ENCODE data around the gene SNX9. TPM values are rescaled to one million over a fixed set of nuclear protein-coding genes. Genes with fewer than 3 reads are reported as not detected.

The SNX9 gene
- total and polyA plus RNA-seq, 2 of the 8 experiments (the other 6 are each of a cell fraction or from before 2014, with no cell fraction given) = 11.8 to 23.2 TPM

DNA sequence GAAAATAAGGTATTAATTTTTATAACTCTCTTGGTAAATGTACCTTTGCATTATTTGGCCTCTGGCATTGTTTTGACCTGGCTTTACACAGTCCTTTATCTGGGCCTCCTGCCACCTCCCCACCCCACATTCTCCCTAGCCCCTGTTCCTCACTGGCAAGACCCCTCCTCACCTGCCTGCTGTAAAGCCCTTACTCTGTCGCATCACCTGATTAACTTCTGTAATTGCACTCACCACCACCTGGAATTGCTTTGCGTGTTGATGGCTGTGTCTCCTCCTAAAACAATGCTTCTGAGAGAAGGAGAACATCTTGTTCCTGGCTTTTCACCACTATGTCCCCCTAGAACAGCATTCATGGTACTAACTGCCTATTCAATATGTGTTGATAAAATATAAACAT is 24.8 kb downstream of the SNX9 start:
- CTCF ChIA-PET (ENCODE audit: partially characterized antibody) = interaction anchor here (1.4 to 1.5 kb wide), 2 partner anchors 20 to 92 kb away, joined by 3 to 4 read pairs; no protein-coding TSS in a partner anchor
- no peaks in the 10 kb centered on the region for H3K27me3 ChIP-seq (replicated peaks in 1 of 4; ENCODE audit: control insufficient read depth in 3 of 4, extremely low read depth in 1 of 4, insufficient read depth in 3 of 4, low read length in 3 of 4)
- no peak for FAIRE-seq

More for the DNA sequence above, 24.8 kb downstream of the SNX9 start:
- no peak overlapping the region for H3K9ac ChIP-seq (replicated peaks in 1 of 4; ENCODE audit: extremely low read depth in 1 of 4, low read depth in 3 of 4, low read length in 3 of 4)
- H4K91ac ChIP-seq (replicated peaks; ENCODE audit: insufficient read length, low read length) = no peak overlapping the region
- H4K5ac ChIP-seq (ENCODE audit: insufficient read length, low read depth, low read length) = no peak overlapping the region
- H4K8ac ChIP-seq (ENCODE audit: extremely low read depth, insufficient read depth, low read length) = no peak overlapping the region
- 79% methylated on average over 2 of the region's 2 CpGs; no CpG with 5 or more reads in 1 of the 2 experiments for WGBS, 2 experiments (ENCODE audit: extremely low coverage in 1 of 2, insufficient coverage in 1 of 2, insufficient read length in 1 of 2, insufficient replicate concordance in 2 of 2, low coverage in 1 of 2, low lambda C conversion rate in 2 of 2, missing lambda C conversion rate in 1 of 2)
- H2BK12ac ChIP-seq (ENCODE audit: low read depth, low read length) = no peak overlapping the region; the same call in 1 of the 2 replicates
- H3K14ac ChIP-seq (ENCODE audit: insufficient read length) = no peak overlapping the region
- DNase-seq (ENCODE audit: low read depth in 1 of 2, low spot score in 2 of 2) = no peak
- no peak overlapping the region for H3K4me3 ChIP-seq (ENCODE audit: extremely low read depth in 1 of 4, insufficient read depth in 2 of 4, low read depth in 3 of 4, low read length in 4 of 4)
- no peak overlapping the region for H2AFZ ChIP-seq (ENCODE audit: low read length)
- no peak overlapping the region for H2BK120ac ChIP-seq (replicated peaks; ENCODE audit: low read depth, low read length)
- H3K4me1 ChIP-seq (replicated peaks in 1 of 4; ENCODE audit: control insufficient read depth in 3 of 4, insufficient read depth in 4 of 4, low read length in 3 of 4) = peaks cover 1 to 13% (median 9%) of the 10 kb centered on the region in 4 experiments; a peak in 5 of 7 replicates
- no peak overlapping the region for H3K4ac ChIP-seq (replicated peaks; ENCODE audit: insufficient read length, low read depth, low read length)
- POLR2A ChIA-PET (ENCODE audit: partially characterized antibody) = no interaction called here
- no peak overlapping the region for H2BK20ac ChIP-seq (ENCODE audit: low read length)
- no peak for TF ChIP-seq RAD21 (IDR thresholded peaks at IDR 0.05 in 1 of 2, conservative IDR thresholded peaks at IDR 0.05 in 1 of 2; ENCODE audit: low read depth in 2 of 2, low read length in 2 of 2)
- no peak for TF ChIP-seq SAP30 (IDR thresholded peaks at IDR 0.05; ENCODE audit: insufficient read depth, insufficient replicate concordance, low read length)
- no peak for TF ChIP-seq KDM1A (IDR thresholded peaks at IDR 0.05; ENCODE audit: borderline replicate concordance, low read length)
- TF ChIP-seq ZNF274 (IDR thresholded peaks at IDR 0.05; ENCODE audit: borderline replicate concordance, extremely low read depth, low read length) = no peak
- no peak for TF ChIP-seq CBX8 (IDR thresholded peaks at IDR 0.05; ENCODE audit: borderline replicate concordance, low read depth, low read length)
- TF ChIP-seq GABPA (IDR thresholded peaks at IDR 0.05; ENCODE audit: borderline replicate concordance, insufficient read depth, low read length) = no peak
- TF ChIP-seq BRCA1 (IDR thresholded peaks at IDR 0.05; ENCODE audit: low read depth, low read length) = no peak
- no peak for TF ChIP-seq CEBPB (IDR thresholded peaks at IDR 0.05; ENCODE audit: low read depth, low read length)
- no peak overlapping the region for H3K23ac ChIP-seq (ENCODE audit: insufficient read length)
- H3K27ac ChIP-seq (ENCODE audit: low read depth, low read length) = no peak overlapping the region
- H3K9me3 ChIP-seq (ENCODE audit: insufficient read depth in 2 of 2, low read depth in 1 of 2, low read length in 1 of 2) = no peaks in the 10 kb centered on the region
- no peak overlapping the region for H2BK15ac ChIP-seq (ENCODE audit: low read length)
- no peak overlapping the region for H3K18ac ChIP-seq (ENCODE audit: extremely low read depth, low read length)
- H3K23me2 ChIP-seq (ENCODE audit: low read depth, low read length) = no peaks in the 10 kb centered on the region; the same call in 1 of the 2 replicates
- H3K56ac ChIP-seq (replicated peaks; ENCODE audit: insufficient read length, low read depth, low read length) = no peak overlapping the region
- H2BK5ac ChIP-seq (ENCODE audit: low read depth, low read length) = no peak overlapping the region
- no peaks in the 10 kb centered on the region; a peak in 1 of 8 replicates for H3K36me3 ChIP-seq (ENCODE audit: control insufficient read depth in 2 of 4, insufficient read depth in 4 of 4, low read length in 3 of 4)
- H4K20me1 ChIP-seq (replicated peaks in 1 of 2; ENCODE audit: control insufficient read depth in 1 of 2, insufficient read depth in 2 of 2, low read length in 2 of 2) = peaks cover 3 to 7% of the 10 kb centered on the region in 2 experiments
- no peak overlapping the region for H3K4me2 ChIP-seq (ENCODE audit: insufficient read depth in 1 of 2, low read depth in 2 of 2, low read length in 2 of 2)
- peaks cover 13 to 100% of the 10 kb centered on the region in 2 experiments for H3K79me2 ChIP-seq (ENCODE audit: control insufficient read depth in 1 of 2, insufficient read depth in 2 of 2, low read length in 2 of 2)
- 0 out of 2 replicates have a peak overlapping the region, but pooled peaks have one; percentile 71 for H2AK5ac ChIP-seq (ENCODE audit: low read depth, low read length)
- peaks cover 10% of the 10 kb centered on the region for H3K79me1 ChIP-seq (ENCODE audit: low read depth, low read length)

Measured in H1 (cell line).